Nephron (organoid): ENCODE results near the gene SSNA1.
A peak's percentile ranks its signal among the peaks of the same experiment; 100 is the strongest.

Experiments
- H3K27ac Mint-ChIP-seq, 3 experiments: 2 replicates each; pipeline ENCODE4 v1.8.0; 2020; ENCODE audit warnings: mixed read lengths in 3 of 3, mild to moderate bottlenecking in 2 of 3, moderate library complexity in 1 of 3
- H3K27me3 Mint-ChIP-seq: 2 replicates; pipeline ENCODE4 v1.8.0; 2021; ENCODE audit warnings: low read depth, mild to moderate bottlenecking, moderate library complexity, mixed read lengths
- H3K36me3 Mint-ChIP-seq: 2 replicates; pipeline ENCODE4 v1.8.0; 2020; ENCODE audit warnings: low read depth, mixed read lengths
- H3K4me1 Mint-ChIP-seq: 2 replicates; pipeline ENCODE4 v1.8.0; 2020; ENCODE audit warnings: mixed read lengths
- H3K4me3 Mint-ChIP-seq, 3 experiments: 2 replicates each; pipeline ENCODE4 v1.8.0; 2020; ENCODE audit warnings: mild to moderate bottlenecking in 3 of 3, mixed read lengths in 3 of 3, moderate library complexity in 2 of 3
- H3K9me3 Mint-ChIP-seq: 2 replicates; pipeline ENCODE4 v1.8.0; 2020; ENCODE audit warnings: mixed read lengths
- TF ChIP-seq, protein P1 (sequence below), 3 experiments: fragments of 200-600 bp; sonication (generic); IDR thresholded peaks; one replicate each; pipeline ENCODE4 v1.5.0; 2021; ENCODE audit warnings: antibody characterized with exemption in 3 of 3; ENCODE audit not compliant: unreplicated experiment in 3 of 3

The SSNA1 gene

DNA sequence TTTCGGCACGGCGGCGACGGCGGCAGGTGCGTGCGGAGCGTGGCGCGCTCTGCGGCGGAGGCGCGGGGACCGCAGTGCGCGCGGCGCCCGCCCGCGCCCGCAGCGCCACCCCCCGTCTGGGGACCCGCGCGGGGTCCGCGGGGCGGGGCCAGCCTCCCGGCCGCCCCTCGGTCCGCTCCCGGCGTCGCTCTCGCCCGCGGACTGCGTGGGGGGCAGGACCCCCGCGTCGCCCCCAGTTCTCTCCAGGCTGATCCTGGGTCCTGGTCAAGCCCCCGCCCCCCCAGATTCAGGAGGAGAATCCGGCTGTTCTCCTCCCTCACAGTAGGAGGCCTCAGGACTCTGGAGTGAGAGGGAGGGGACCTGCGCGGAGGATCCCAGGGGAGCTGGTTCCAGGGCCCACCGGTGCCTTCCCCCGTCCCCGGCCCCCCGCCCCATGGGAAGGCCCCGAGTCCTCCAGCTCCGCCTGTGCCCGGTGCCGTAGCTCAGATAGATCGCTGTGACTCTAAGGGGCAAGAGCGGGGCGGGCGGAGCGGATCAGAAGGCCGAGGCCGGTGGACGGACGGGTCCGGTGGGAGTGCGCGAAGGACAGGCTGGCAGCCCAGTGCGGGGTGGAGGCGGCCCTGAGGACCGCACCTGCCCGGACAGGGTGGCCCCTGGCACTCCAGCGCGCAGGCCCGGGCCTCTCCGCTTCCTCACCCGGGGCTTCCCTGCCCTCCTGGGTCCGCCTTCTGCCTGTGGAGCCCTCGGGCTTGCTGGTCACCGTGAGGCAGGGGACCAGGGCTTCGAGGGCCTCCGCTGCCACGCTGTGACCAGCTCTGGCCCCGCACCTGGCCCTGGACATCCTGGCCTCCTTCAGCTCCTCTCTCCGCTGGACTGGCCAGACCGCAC, 34.0 kb downstream of the SSNA1 start, which contains the start of gene RNF208:
TSS of gene RNF208 (minus strand) at position 51 of the 888 bp plus-strand sequence. CDS start 1,028 bp downstream, outside the sequence.
- Mint-ChIP-seq H3K36me3 (no peaks in the 10 kb centered on the region), H3K27me3 (peaks cover under 1% of the 10 kb centered on the region), H3K27ac (peak within 1 kb of the TSS in 2 of 3 experiments; percentile 68 to 74), H3K4me1 (peaks cover 1% of the 10 kb centered on the region), H3K9me3 (no peaks in the 10 kb centered on the region), H3K4me3 (peak within 1 kb of the TSS; percentile 84)
- TF ChIP-seq, protein P1, sequence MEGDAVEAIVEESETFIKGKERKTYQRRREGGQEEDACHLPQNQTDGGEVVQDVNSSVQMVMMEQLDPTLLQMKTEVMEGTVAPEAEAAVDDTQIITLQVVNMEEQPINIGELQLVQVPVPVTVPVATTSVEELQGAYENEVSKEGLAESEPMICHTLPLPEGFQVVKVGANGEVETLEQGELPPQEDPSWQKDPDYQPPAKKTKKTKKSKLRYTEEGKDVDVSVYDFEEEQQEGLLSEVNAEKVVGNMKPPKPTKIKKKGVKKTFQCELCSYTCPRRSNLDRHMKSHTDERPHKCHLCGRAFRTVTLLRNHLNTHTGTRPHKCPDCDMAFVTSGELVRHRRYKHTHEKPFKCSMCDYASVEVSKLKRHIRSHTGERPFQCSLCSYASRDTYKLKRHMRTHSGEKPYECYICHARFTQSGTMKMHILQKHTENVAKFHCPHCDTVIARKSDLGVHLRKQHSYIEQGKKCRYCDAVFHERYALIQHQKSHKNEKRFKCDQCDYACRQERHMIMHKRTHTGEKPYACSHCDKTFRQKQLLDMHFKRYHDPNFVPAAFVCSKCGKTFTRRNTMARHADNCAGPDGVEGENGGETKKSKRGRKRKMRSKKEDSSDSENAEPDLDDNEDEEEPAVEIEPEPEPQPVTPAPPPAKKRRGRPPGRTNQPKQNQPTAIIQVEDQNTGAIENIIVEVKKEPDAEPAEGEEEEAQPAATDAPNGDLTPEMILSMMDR (IDR thresholded peaks at IDR 0.05; ENCODE audit: unreplicated experiment in 3 of 3): no peak

DNA sequence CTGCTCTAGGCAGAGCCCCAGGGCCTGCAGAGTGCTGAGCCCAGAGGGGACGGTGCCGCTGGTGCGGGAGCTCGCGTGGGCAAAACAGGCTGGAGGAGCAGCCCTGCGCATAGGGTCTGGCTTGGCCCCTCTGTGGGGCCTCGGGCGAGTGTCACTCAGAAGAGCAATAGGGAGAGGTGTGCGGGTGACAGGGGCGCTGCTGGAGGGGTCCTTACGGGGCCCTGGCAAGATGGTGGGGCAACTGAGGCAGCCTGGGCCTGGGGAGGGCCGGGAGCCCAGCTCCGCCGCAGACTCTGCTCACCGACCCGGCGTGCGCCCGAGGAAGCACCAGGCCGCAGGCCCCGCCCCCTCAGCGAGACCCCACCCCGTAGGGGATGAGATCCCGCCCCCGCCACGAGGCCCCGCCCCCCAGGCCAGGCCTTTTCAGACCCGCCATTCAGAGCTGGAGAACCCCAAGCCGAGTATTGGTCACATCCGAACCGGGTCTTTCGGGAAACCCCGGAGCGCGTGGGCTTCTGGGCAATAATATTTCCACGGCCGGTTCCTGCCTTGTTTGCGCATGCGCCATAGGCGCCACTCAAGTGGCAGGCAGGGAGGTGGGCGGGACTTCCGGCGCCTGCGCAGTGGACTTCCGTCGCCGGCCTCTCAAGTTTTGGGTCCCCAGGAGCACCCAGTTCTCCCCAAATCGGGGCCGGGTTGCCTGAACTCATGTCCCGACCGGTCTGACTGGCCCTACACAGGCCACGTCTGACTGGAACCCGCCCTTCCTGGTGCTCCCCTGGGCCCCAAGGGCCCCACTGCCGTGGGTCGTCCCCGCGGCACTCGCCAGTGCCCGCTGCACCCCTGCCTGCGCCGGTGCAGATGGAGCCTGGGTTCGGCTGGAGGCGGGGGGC, 34.8 kb downstream of the SSNA1 start:
- no peaks in the 10 kb centered on the region for H3K9me3 Mint-ChIP-seq
- H3K27ac Mint-ChIP-seq: peak overlapping the region in 2 of 3 experiments; percentile 68 to 74

DNA sequence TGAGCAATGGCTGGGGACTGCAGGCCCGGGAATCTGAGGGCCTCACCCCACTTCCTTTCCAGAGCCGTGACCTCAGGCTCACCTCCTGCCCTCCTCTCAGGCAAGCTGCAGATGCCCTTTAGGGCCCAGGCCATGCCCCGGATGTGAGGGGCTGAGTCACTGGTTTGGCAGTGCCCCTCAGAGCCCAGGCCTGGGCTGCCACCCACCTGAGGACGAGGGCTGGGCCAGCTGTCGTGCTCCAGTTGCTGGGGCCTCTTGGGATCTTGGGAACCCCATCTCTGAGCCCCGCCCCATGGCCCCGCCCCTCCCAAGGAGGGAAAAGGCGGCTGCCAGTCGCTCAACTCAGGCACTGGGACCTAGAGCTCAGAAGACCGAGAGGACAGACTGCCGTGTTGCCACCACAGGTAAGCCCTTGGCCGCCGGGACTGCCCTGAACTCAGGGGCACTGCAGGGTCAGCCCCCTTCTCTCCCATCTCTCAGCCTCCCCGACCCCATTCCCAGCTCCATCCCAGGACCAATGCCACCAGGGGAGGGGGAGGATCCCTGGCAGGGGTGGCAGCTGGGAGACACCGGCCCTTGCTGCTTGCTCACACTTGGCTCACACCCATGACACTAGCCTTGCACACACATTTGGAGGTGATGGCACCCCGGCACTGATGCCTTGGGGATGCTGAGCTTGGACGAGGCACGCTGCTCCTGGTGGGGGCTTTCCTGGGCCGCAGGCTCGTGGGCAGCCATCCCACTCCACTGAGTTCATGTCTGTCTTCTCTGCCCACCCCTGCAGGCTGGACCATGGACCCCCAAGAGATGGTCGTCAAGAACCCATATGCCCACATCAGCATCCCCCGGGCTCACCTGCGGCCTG, 36.6 kb downstream of the SSNA1 start, which contains the start of gene CYSRT1:
TSS of gene CYSRT1 (plus strand) at position 345 of the 865 bp plus-strand sequence. CDS start at position 793, 448 bp downstream.
- Mint-ChIP-seq H3K36me3 (no peaks in the 10 kb centered on the region), H3K27ac (peak within 1 kb of the TSS in 1 of 3 experiments; percentile 76), H3K4me1 (peaks cover 5% of the 10 kb centered on the region), H3K4me3 (peak within 1 kb of the TSS; percentile 84), H3K9me3 (no peaks in the 10 kb centered on the region), H3K27me3 (peaks cover 4% of the 10 kb centered on the region)
- TF ChIP-seq, protein P1 (IDR thresholded peaks at IDR 0.05; ENCODE audit: unreplicated experiment in 3 of 3): no peak

More for the DNA sequence above, 34.8 kb downstream of the SSNA1 start:
- Mint-ChIP-seq H3K27me3 (peaks cover 4% of the 10 kb centered on the region), H3K4me1 (peaks cover 5% of the 10 kb centered on the region), H3K36me3 (no peaks in the 10 kb centered on the region), H3K4me3 (peak overlapping the region; percentile 84)
- TF ChIP-seq, protein P1 (IDR thresholded peaks at IDR 0.05; ENCODE audit: unreplicated experiment in 3 of 3): no peak

DNA sequence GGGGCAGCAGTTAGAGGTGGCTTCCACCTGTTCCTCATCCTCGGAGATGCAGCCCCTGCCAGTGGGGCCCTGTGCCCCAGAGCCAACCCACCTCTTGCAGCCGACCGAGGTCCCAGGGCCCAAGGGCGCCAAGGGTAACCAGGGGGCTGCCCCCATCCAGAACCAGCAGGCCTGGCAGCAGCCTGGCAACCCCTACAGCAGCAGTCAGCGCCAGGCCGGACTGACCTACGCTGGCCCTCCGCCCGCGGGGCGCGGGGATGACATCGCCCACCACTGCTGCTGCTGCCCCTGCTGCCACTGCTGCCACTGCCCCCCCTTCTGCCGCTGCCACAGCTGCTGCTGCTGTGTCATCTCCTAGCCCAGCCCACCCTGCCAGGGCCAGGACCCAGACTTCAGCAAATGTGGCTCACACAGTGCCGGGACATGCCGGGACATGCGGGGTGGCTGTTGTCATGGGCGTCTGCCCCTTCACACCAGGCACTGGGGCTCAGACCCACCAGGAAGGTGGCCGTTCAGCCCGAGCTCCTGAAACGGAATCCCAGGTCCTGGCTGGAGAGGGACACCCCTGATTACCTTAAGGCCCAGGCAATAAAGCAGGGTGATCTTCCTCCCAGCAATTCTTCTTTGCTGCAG, 37.3 kb downstream of the SSNA1 start:
- TF ChIP-seq, protein P1 (IDR thresholded peaks at IDR 0.05; ENCODE audit: unreplicated experiment in 3 of 3): no peak
- H3K27me3 Mint-ChIP-seq: peaks cover 4% of the 10 kb centered on the region
- H3K9me3 Mint-ChIP-seq: no peaks in the 10 kb centered on the region
- no peak overlapping the region for H3K27ac Mint-ChIP-seq
- H3K36me3 Mint-ChIP-seq: no peaks in the 10 kb centered on the region
- H3K4me3 Mint-ChIP-seq: peak overlapping the region in 2 of 3 experiments; percentile 37 to 44
- H3K4me1 Mint-ChIP-seq: peaks cover 5% of the 10 kb centered on the region
